Mammary epithelial cell (primary cell): ENCODE data around the gene PDGFB.

Experiments used
- EZH2 ChIP-seq: IDR thresholded peaks from 2 replicates; pipeline ENCODE4 v1.6.1; 2012; ENCODE audit warnings: low read length, inconsistent platforms, borderline replicate concordance
- TF ChIP-seq, protein P1 (sequence below), 2 donors: IDR thresholded peaks in 1 of 2; conservative IDR thresholded peaks in 1 of 2; 2 replicates each; pipeline ENCODE4 v1.5.1; 2011 to 2012; ENCODE audit warnings: inconsistent platforms in 2 of 2, low read length in 2 of 2, mild to moderate bottlenecking in 2 of 2, control low read depth in 1 of 2, low read depth in 1 of 2; ENCODE audit not compliant: insufficient read depth in 1 of 2; ENCODE audit errors: extremely low read depth in 1 of 2

DNA sequence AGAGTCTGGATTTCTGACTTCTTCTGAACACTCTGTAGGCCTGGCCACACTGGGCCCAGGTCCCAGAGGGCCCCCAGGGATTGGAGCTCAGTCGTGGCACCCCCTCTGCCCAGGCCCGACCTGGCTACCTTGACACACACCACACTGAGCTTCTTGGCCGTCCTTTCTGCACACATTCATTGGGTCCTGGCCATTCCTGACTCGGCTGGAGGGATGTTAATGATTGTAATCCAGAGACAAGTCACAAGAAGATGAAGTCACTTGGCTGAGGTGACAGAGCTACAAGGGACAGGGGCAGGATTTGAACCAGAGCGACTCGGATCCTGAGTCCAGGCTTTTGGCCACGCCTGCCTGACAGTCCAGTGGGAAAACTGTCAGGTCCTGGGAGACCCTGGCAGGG, 23.9 kb upstream of the PDGFB start:
- TF ChIP-seq, protein P1, sequence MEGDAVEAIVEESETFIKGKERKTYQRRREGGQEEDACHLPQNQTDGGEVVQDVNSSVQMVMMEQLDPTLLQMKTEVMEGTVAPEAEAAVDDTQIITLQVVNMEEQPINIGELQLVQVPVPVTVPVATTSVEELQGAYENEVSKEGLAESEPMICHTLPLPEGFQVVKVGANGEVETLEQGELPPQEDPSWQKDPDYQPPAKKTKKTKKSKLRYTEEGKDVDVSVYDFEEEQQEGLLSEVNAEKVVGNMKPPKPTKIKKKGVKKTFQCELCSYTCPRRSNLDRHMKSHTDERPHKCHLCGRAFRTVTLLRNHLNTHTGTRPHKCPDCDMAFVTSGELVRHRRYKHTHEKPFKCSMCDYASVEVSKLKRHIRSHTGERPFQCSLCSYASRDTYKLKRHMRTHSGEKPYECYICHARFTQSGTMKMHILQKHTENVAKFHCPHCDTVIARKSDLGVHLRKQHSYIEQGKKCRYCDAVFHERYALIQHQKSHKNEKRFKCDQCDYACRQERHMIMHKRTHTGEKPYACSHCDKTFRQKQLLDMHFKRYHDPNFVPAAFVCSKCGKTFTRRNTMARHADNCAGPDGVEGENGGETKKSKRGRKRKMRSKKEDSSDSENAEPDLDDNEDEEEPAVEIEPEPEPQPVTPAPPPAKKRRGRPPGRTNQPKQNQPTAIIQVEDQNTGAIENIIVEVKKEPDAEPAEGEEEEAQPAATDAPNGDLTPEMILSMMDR (conservative IDR thresholded peaks at IDR 0.05 in 1 of 2, IDR thresholded peaks at IDR 0.05 in 1 of 2; ENCODE audit: extremely low read depth in 1 of 2, insufficient read depth in 1 of 2, low read depth in 1 of 2, low read length in 2 of 2), result no peak
- TF ChIP-seq EZH2, result no peak
